Measurements from ENCODE around the gene EP300. TPM values are rescaled to one million over a fixed set of nuclear protein-coding genes. Genes with fewer than 3 reads are reported as not detected.
"Not testable (repeated sequence)": the region's sequence is repeated elsewhere in the genome, so short reads cannot be mapped to it uniquely, and the experiment has no call there.

Gene EP300
- total RNA-seq, 1 donor from 2014 or later, result 24.0 TPM

DNA sequence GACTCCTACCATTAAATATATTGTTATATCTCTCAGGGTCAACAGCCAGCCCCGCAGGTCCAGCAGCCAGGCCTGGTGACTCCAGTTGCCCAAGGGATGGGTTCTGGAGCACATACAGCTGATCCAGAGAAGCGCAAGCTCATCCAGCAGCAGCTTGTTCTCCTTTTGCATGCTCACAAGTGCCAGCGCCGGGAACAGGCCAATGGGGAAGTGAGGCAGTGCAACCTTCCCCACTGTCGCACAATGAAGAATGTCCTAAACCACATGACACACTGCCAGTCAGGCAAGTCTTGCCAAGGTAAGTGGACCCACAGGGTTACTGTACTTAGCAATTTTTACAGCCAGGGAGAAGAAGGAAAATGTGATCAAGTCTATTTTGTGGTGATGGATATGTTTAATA lies 35.1 kb downstream of the EP300 start:
- H3K27me3 ChIP-seq (ENCODE audit: control insufficient read depth, insufficient read depth, low read length), result no peaks in the 10 kb centered on the region
- H3K36me3 ChIP-seq (ENCODE audit: control insufficient read depth, insufficient read depth, low read length), result peaks cover 19% of the 10 kb centered on the region
- FAIRE-seq (no peak), DNase-seq (ENCODE audit: low read depth) (no peak)
- no peak overlapping the region for H3K4me3 ChIP-seq (ENCODE audit: low read depth, low read length)
- TF ChIP-seq, protein P1, sequence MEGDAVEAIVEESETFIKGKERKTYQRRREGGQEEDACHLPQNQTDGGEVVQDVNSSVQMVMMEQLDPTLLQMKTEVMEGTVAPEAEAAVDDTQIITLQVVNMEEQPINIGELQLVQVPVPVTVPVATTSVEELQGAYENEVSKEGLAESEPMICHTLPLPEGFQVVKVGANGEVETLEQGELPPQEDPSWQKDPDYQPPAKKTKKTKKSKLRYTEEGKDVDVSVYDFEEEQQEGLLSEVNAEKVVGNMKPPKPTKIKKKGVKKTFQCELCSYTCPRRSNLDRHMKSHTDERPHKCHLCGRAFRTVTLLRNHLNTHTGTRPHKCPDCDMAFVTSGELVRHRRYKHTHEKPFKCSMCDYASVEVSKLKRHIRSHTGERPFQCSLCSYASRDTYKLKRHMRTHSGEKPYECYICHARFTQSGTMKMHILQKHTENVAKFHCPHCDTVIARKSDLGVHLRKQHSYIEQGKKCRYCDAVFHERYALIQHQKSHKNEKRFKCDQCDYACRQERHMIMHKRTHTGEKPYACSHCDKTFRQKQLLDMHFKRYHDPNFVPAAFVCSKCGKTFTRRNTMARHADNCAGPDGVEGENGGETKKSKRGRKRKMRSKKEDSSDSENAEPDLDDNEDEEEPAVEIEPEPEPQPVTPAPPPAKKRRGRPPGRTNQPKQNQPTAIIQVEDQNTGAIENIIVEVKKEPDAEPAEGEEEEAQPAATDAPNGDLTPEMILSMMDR (IDR thresholded peaks at IDR 0.05; ENCODE audit: insufficient read depth, low read length, severe bottlenecking), result no peak

- DNase-seq (ENCODE audit: low read depth), result no peak
- Histone ChIP-seq H3K27me3 (ENCODE audit: control insufficient read depth, insufficient read depth, low read length) (no peaks in the 10 kb centered on the region), H3K36me3 (ENCODE audit: control insufficient read depth, insufficient read depth, low read length) (peaks cover 19% of the 10 kb centered on the region), H3K4me3 (ENCODE audit: low read depth, low read length) (no peak overlapping the region)
- FAIRE-seq, result no peak
- TF ChIP-seq, protein P1 (IDR thresholded peaks at IDR 0.05; ENCODE audit: insufficient read depth, low read length, severe bottlenecking), result no peak
Observed at GRCh38 chr22:41128606-41129005, 36.2 kb downstream of the EP300 start.

- H3K36me3 ChIP-seq (ENCODE audit: control insufficient read depth, insufficient read depth, low read length), result peaks cover 28% of the 10 kb centered on the region
- FAIRE-seq (no peak), DNase-seq (ENCODE audit: low read depth) (no peak)
Observed at GRCh38 chr22:41132550-41132949, 40.2 kb downstream of the EP300 start.

DNA sequence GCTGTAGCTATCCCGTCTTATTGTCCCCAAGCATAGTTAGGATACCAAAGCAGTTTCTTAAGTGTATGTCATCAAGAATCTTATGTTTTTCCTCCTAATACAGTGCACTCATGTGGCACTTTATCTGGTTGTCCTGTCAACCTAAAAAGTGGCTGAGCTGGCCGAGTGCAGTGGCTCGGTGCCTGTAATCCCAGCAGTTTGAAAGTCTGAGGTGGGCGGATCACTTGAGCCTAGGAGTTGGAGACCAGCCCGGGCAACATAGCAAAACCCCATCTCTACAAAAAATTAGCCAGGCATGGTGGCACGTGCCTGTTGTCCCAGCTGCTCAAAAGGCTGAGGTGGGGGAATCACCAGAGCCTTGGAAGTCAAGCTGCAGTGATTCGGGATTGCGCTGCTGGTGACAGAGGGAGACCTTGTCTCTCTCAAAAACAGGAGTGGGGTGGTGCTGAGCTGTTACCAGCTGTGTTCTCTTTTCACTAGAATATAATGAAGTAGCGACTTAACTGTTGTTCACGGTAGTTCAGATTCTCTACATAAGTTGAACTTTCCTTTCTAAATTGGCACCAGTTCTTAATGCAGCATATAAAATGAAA lies 48.1 kb downstream of the EP300 start:
- FAIRE-seq (no peak), DNase-seq (ENCODE audit: low read depth) (no peak)
- TF ChIP-seq, protein P1 (IDR thresholded peaks at IDR 0.05; ENCODE audit: insufficient read depth, low read length, severe bottlenecking), result no peak
- peaks cover 23% of the 10 kb centered on the region for H3K36me3 ChIP-seq (ENCODE audit: control insufficient read depth, insufficient read depth, low read length)
- H3K4me3 ChIP-seq (ENCODE audit: low read depth, low read length), result no peak overlapping the region
- H3K27me3 ChIP-seq (ENCODE audit: control insufficient read depth, insufficient read depth, low read length), result no peaks in the 10 kb centered on the region

More at GRCh38 chr22:41132550-41132949, 40.2 kb downstream of the EP300 start:
- no peak overlapping the region for H3K4me3 ChIP-seq (ENCODE audit: low read depth, low read length)
- TF ChIP-seq, protein P1 (IDR thresholded peaks at IDR 0.05; ENCODE audit: insufficient read depth, low read length, severe bottlenecking), result no peak
- H3K27me3 ChIP-seq (ENCODE audit: control insufficient read depth, insufficient read depth, low read length), result no peaks in the 10 kb centered on the region

- H3K4me3 ChIP-seq (ENCODE audit: low read depth, low read length); H3K27me3 ChIP-seq (ENCODE audit: control insufficient read depth, insufficient read depth, low read length); FAIRE-seq; DNase-seq (ENCODE audit: low read depth): not testable (repeated sequence)
- peaks cover 21% of the 10 kb centered on the region for H3K36me3 ChIP-seq (ENCODE audit: control insufficient read depth, insufficient read depth, low read length)
Observed at GRCh38 chr22:41145921-41146320, 53.5 kb downstream of the EP300 start.

GRCh38 chr22:41146573-41146972 lies 54.2 kb downstream of the EP300 start:
- Histone ChIP-seq H3K4me3 (ENCODE audit: low read depth, low read length) (no peak overlapping the region), H3K36me3 (ENCODE audit: control insufficient read depth, insufficient read depth, low read length) (peaks cover 22% of the 10 kb centered on the region), H3K27me3 (ENCODE audit: control insufficient read depth, insufficient read depth, low read length) (no peaks in the 10 kb centered on the region)
- TF ChIP-seq, protein P1 (IDR thresholded peaks at IDR 0.05; ENCODE audit: insufficient read depth, low read length, severe bottlenecking), result no peak
- DNase-seq (ENCODE audit: low read depth), result no peak
- FAIRE-seq, result no peak
